ENCODE results near the gene CNIH2.
"Not testable (repeated sequence)": the region's sequence is repeated elsewhere in the genome, so short reads cannot be mapped to it uniquely, and the experiment has no call there.

Gene CNIH2

DNA sequence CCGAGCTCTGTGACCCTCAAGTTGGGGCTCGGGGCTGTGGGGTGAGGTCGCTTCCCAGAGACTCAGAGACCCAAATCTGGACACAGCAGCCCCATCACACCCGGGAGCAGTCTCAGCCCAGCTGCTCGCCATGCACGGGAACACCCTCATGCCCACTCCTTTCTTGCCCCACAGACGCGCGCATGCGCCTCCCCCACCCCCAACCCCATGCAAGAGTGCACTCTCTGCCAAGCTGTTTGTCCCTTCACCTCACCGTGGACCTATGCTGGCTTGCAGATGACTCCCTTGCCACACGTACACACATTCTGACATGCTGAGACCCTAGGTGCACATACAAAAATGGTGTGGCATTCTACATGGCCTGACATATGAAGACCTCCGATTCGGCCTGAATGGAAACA is 39.3 kb downstream of the CNIH2 start:
- no peaks in the 10 kb centered on the region for H3K79me2 ChIP-seq (ENCODE audit: low read length)
- no peaks in the 10 kb centered on the region for H3F3A ChIP-seq (ENCODE audit: insufficient read depth, low read length)
- H3K27ac ChIP-seq (ENCODE audit: low read length), result no peak overlapping the region
- no peaks in the 10 kb centered on the region for H3K36me3 ChIP-seq (replicated peaks; ENCODE audit: insufficient read depth, low read length)
- no peak overlapping the region for H3K4me3 ChIP-seq (ENCODE audit: low read length)
- no peaks in the 10 kb centered on the region for H3K9me2 ChIP-seq (replicated peaks; ENCODE audit: insufficient read depth, low read length)
- no peaks in the 10 kb centered on the region for H3K9me3 ChIP-seq (replicated peaks; ENCODE audit: insufficient read depth, low read length)
- DNase-seq, result no peak
- H4K20me1 ChIP-seq (ENCODE audit: insufficient read depth, low read length), result no peaks in the 10 kb centered on the region
- H3K27me3 ChIP-seq (replicated peaks; ENCODE audit: insufficient read depth, low read length), result peaks cover 64% of the 10 kb centered on the region
- no peaks in the 10 kb centered on the region for H3K4me1 ChIP-seq (ENCODE audit: low read length)
- no peak overlapping the region for H3K4me2 ChIP-seq (ENCODE audit: low read depth, low read length)
- H3K9ac ChIP-seq (ENCODE audit: low read length), result no peak overlapping the region
- H2AFZ ChIP-seq (ENCODE audit: low read length), result no peak overlapping the region
- TF ChIP-seq EZH2 (optimal IDR thresholded peaks at IDR 0.05; ENCODE audit: low read depth, low read length) (no peak), EZH2phosphoT487 (IDR thresholded peaks at IDR 0.05; ENCODE audit: low read length) (no peak)
- TF ChIP-seq, protein P1, sequence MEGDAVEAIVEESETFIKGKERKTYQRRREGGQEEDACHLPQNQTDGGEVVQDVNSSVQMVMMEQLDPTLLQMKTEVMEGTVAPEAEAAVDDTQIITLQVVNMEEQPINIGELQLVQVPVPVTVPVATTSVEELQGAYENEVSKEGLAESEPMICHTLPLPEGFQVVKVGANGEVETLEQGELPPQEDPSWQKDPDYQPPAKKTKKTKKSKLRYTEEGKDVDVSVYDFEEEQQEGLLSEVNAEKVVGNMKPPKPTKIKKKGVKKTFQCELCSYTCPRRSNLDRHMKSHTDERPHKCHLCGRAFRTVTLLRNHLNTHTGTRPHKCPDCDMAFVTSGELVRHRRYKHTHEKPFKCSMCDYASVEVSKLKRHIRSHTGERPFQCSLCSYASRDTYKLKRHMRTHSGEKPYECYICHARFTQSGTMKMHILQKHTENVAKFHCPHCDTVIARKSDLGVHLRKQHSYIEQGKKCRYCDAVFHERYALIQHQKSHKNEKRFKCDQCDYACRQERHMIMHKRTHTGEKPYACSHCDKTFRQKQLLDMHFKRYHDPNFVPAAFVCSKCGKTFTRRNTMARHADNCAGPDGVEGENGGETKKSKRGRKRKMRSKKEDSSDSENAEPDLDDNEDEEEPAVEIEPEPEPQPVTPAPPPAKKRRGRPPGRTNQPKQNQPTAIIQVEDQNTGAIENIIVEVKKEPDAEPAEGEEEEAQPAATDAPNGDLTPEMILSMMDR (IDR thresholded peaks at IDR 0.05; ENCODE audit: low read length), result no peak

DNA sequence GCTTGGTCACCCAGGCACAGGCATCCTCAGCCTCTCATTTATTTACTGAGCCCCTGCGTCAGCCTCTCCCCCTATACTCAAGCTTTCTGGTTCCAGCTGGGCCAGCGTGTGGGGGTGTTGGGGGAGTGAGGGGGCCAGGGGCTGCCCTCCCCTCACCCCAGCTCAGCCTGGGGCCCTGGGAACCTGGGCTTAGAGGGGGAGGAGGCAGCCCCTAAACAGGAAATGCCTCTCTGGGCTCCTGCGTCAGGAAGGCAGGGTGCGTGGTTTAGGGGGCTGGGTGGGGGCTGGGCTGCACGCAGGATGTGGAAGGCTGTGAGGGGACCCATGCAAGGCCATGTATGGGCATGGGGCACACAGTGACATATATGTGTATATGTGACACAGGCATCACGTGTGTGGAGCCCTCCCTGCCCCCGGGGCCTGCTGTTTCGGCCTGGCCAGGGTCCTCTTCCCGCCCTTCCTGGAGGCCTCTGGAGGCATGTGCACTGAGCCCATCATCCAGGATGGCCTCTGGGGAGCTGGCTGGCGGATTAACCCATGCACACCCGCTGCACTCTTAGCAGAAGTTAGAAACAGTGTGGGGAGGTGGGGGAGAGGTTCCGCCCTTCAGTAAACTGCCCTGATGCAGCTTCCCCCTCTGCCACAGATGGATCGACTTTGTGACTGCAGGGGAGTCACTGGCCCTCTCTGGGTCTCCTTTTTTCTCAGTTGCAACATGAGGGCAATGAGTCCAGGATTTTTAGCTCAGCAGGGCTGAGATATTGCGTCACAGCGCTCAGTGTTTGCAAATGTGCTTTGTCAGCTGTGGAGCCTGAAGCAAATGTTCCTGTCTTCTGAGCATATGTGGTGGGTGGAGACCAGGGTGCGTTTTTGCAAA is 40.0 kb downstream of the CNIH2 start:
- no peak overlapping the region for H3K27ac ChIP-seq (ENCODE audit: low read length)
- H3K27me3 ChIP-seq (replicated peaks; ENCODE audit: insufficient read depth, low read length), result peaks cover 70% of the 10 kb centered on the region
- DNase-seq, result no peak
- no peaks in the 10 kb centered on the region for H3K9me2 ChIP-seq (replicated peaks; ENCODE audit: insufficient read depth, low read length)
- no peaks in the 10 kb centered on the region for H3K36me3 ChIP-seq (replicated peaks; ENCODE audit: insufficient read depth, low read length)
- H3K79me2 ChIP-seq (ENCODE audit: low read length), result no peaks in the 10 kb centered on the region
- TF ChIP-seq EZH2phosphoT487 (IDR thresholded peaks at IDR 0.05; ENCODE audit: low read length) (no peak), EZH2 (optimal IDR thresholded peaks at IDR 0.05; ENCODE audit: low read depth, low read length) (no peak)
- TF ChIP-seq, protein P1 (IDR thresholded peaks at IDR 0.05; ENCODE audit: low read length), result no peak
- H3K9ac ChIP-seq (ENCODE audit: low read length), result no peak overlapping the region
- H2AFZ ChIP-seq (ENCODE audit: low read length), result no peak overlapping the region
- no peaks in the 10 kb centered on the region for H3K4me1 ChIP-seq (ENCODE audit: low read length)
- no peak overlapping the region for H3K4me3 ChIP-seq (ENCODE audit: low read length)
- H3K9me3 ChIP-seq (replicated peaks; ENCODE audit: insufficient read depth, low read length), result no peaks in the 10 kb centered on the region
- no peaks in the 10 kb centered on the region for H4K20me1 ChIP-seq (ENCODE audit: insufficient read depth, low read length)
- H3F3A ChIP-seq (ENCODE audit: insufficient read depth, low read length), result no peaks in the 10 kb centered on the region
- no peak overlapping the region for H3K4me2 ChIP-seq (ENCODE audit: low read depth, low read length)

DNA sequence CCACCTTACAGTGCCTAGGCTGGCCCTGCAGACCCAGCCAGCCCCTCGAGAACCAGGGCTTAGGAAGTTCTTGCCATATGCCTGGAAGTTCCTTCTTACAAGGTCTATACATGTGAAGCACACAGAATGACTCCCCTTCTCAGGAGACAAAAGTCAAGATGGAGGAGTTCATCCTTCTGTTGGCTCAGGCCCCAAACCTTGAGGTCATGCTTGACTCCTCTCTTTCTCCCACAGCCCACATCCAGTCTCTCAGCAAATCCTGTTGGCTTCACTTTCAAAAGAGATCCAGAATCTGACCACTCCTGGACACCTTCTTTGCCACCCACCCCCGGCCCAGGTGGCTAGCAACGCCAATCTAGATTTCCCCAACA is 40.6 kb downstream of the CNIH2 start:
- H3K4me1 ChIP-seq (ENCODE audit: low read length), result no peaks in the 10 kb centered on the region

DNA sequence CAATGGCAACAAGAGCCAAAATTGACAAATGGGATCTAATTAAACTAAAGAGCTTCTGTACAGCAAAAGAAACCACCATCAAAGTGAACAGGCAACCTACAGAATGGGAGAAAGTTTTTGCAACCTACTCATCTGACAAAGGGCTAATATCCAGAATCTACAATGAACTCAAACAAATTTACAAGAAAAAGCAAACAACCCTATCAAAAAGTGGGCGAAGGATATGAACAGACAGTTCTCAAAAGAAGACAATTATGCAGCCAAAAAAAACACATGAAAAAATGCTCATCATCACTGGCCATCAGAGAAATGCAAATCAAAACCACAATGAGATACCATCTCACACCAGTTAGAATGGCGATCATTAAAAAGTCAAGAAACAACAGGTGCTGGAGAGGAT is 42.3 kb downstream of the CNIH2 start:
- not testable (repeated sequence) for H3K4me2 ChIP-seq (ENCODE audit: low read depth, low read length); H2AFZ ChIP-seq (ENCODE audit: low read length); H3K79me2 ChIP-seq (ENCODE audit: low read length); H3K36me3 ChIP-seq (replicated peaks; ENCODE audit: insufficient read depth, low read length); H3K4me1 ChIP-seq (ENCODE audit: low read length); H3K4me3 ChIP-seq (ENCODE audit: low read length); H3K27ac ChIP-seq (ENCODE audit: low read length); H3K9me3 ChIP-seq (replicated peaks; ENCODE audit: insufficient read depth, low read length); H3K9me2 ChIP-seq (replicated peaks; ENCODE audit: insufficient read depth, low read length); H3F3A ChIP-seq (ENCODE audit: insufficient read depth, low read length); H4K20me1 ChIP-seq (ENCODE audit: insufficient read depth, low read length); DNase-seq; H3K9ac ChIP-seq (ENCODE audit: low read length)
- H3K27me3 ChIP-seq (replicated peaks; ENCODE audit: insufficient read depth, low read length), result peaks cover 57% of the 10 kb centered on the region

More for the DNA sequence above, 40.6 kb downstream of the CNIH2 start:
- Histone ChIP-seq H3K79me2 (ENCODE audit: low read length) (no peaks in the 10 kb centered on the region), H3K27ac (ENCODE audit: low read length) (no peak overlapping the region), H3K9ac (ENCODE audit: low read length) (no peak overlapping the region), H2AFZ (ENCODE audit: low read length) (no peak overlapping the region), H3F3A (ENCODE audit: insufficient read depth, low read length) (no peaks in the 10 kb centered on the region), H3K9me2 (replicated peaks; ENCODE audit: insufficient read depth, low read length) (no peaks in the 10 kb centered on the region), H3K4me3 (ENCODE audit: low read length) (no peak overlapping the region), H4K20me1 (ENCODE audit: insufficient read depth, low read length) (no peaks in the 10 kb centered on the region), H3K36me3 (replicated peaks; ENCODE audit: insufficient read depth, low read length) (no peaks in the 10 kb centered on the region), H3K27me3 (replicated peaks; ENCODE audit: insufficient read depth, low read length) (peaks cover 73% of the 10 kb centered on the region), H3K9me3 (replicated peaks; ENCODE audit: insufficient read depth, low read length) (no peaks in the 10 kb centered on the region), H3K4me2 (ENCODE audit: low read depth, low read length) (no peak overlapping the region)
- no peak for DNase-seq
- TF ChIP-seq EZH2 (optimal IDR thresholded peaks at IDR 0.05; ENCODE audit: low read depth, low read length) (no peak), EZH2phosphoT487 (IDR thresholded peaks at IDR 0.05; ENCODE audit: low read length) (no peak)
- TF ChIP-seq, protein P1 (IDR thresholded peaks at IDR 0.05; ENCODE audit: low read length), result no peak

DNA sequence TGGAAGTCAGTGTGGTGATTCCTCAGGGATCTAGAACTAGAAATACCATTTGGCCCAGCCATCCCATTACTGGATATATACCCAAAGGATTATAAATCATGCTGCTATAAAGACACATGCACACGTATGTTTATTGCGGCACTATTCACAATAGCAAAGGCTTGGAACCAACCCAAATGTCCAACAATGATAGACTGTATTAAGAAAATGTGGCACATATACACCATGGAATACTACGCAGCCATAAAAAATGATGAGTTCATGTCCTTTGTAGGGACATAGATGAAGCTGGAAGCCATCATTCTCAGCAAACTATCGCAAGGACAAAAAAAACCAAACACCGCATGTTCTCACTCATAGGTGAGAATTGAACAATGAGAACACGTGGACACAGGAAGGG is 42.8 kb downstream of the CNIH2 start:
- H3K79me2 ChIP-seq (ENCODE audit: low read length); H3F3A ChIP-seq (ENCODE audit: insufficient read depth, low read length); H3K9me3 ChIP-seq (replicated peaks; ENCODE audit: insufficient read depth, low read length); H3K4me1 ChIP-seq (ENCODE audit: low read length); H3K4me2 ChIP-seq (ENCODE audit: low read depth, low read length); DNase-seq; H4K20me1 ChIP-seq (ENCODE audit: insufficient read depth, low read length); H3K27ac ChIP-seq (ENCODE audit: low read length); H3K36me3 ChIP-seq (replicated peaks; ENCODE audit: insufficient read depth, low read length); H3K4me3 ChIP-seq (ENCODE audit: low read length); H2AFZ ChIP-seq (ENCODE audit: low read length); H3K9ac ChIP-seq (ENCODE audit: low read length); H3K9me2 ChIP-seq (replicated peaks; ENCODE audit: insufficient read depth, low read length): not testable (repeated sequence)
- H3K27me3 ChIP-seq (replicated peaks; ENCODE audit: insufficient read depth, low read length), result peaks cover 52% of the 10 kb centered on the region

All from MM.1S (cell line).